ENCODE results near the gene PASK. TPM values are rescaled to one million over a fixed set of nuclear protein-coding genes. Genes with fewer than 3 reads are reported as not detected.

PASK gene
- total RNA-seq, 4 donors from 2014 or later: 1.6 to 6.5 (median 4.4) TPM

GRCh38 chr2:241110607-241111439 lies 38.4 kb downstream of the PASK start:
- ATAC-seq: no peak
- Histone ChIP-seq H3K27me3 (no peaks in the 10 kb centered on the region), H3K4me3 (no peak overlapping the region), H3K9me3 (no peaks in the 10 kb centered on the region), H3K27ac (no peak overlapping the region), H3K4me1 (no peaks in the 10 kb centered on the region), H3K36me3 (no peaks in the 10 kb centered on the region)
- TF ChIP-seq POLR2AphosphoS5 (IDR thresholded peaks at IDR 0.05): no peak
- no peak for TF ChIP-seq CTCF (IDR thresholded peaks at IDR 0.05)
- TF ChIP-seq POLR2A (IDR thresholded peaks at IDR 0.05): no peak
- TF ChIP-seq EP300 (IDR thresholded peaks at IDR 0.05): no peak
- WGBS, 2 donors (ENCODE audit: low coverage in 1 of 2): 100% methylated on average over 4 of the region's 19 CpGs; no CpG with 5 or more reads in 1 of the 2 donors

GRCh38 chr2:241110089-241110606 lies 39.1 kb downstream of the PASK start:
- Histone ChIP-seq H3K4me3 (no peak overlapping the region), H3K36me3 (no peaks in the 10 kb centered on the region), H3K9me3 (no peaks in the 10 kb centered on the region), H3K27me3 (no peaks in the 10 kb centered on the region), H3K27ac (no peak overlapping the region), H3K4me1 (no peaks in the 10 kb centered on the region)
- ATAC-seq: no peak
- 65 to 90% methylated on average over 4 to 6 of the region's 9 CpGs for WGBS, 2 donors (ENCODE audit: low coverage in 1 of 2)
- TF ChIP-seq POLR2AphosphoS5 (IDR thresholded peaks at IDR 0.05): no peak
- no peak for TF ChIP-seq CTCF (IDR thresholded peaks at IDR 0.05)
- no peak for TF ChIP-seq EP300 (IDR thresholded peaks at IDR 0.05)
- no peak for TF ChIP-seq POLR2A (IDR thresholded peaks at IDR 0.05)

GRCh38 chr2:241109210-241110088 lies 39.8 kb downstream of the PASK start:
- no peak overlapping the region for H3K4me3 ChIP-seq
- ATAC-seq: no peak
- TF ChIP-seq EP300 (IDR thresholded peaks at IDR 0.05): no peak
- no peak for TF ChIP-seq POLR2AphosphoS5 (IDR thresholded peaks at IDR 0.05)
- no peak overlapping the region for H3K27ac ChIP-seq
- H3K9me3 ChIP-seq: no peaks in the 10 kb centered on the region
- no peaks in the 10 kb centered on the region for H3K4me1 ChIP-seq
- WGBS, 2 donors (ENCODE audit: low coverage in 1 of 2): 86% methylated on average over 9 of the region's 14 CpGs; no CpG with 5 or more reads in 1 of the 2 donors
- no peaks in the 10 kb centered on the region for H3K36me3 ChIP-seq
- H3K27me3 ChIP-seq: no peaks in the 10 kb centered on the region

GRCh38 chr2:241108271-241109209 lies 40.7 kb downstream of the PASK start:
- no peaks in the 10 kb centered on the region for H3K9me3 ChIP-seq
- no peaks in the 10 kb centered on the region for H3K36me3 ChIP-seq
- H3K27me3 ChIP-seq: no peaks in the 10 kb centered on the region
- peaks cover 0 to 2% (median 0%) of the 10 kb centered on the region in 3 donors for H3K4me1 ChIP-seq
- no peak for TF ChIP-seq POLR2AphosphoS5 (IDR thresholded peaks at IDR 0.05)
- no peak for TF ChIP-seq EP300 (IDR thresholded peaks at IDR 0.05)
- no peak for TF ChIP-seq POLR2A (IDR thresholded peaks at IDR 0.05)
- TF ChIP-seq CTCF (IDR thresholded peaks at IDR 0.05): no peak
- H3K4me3 ChIP-seq: no peak overlapping the region
- no peak for ATAC-seq
- H3K27ac ChIP-seq: no peak overlapping the region
- WGBS, 2 donors (ENCODE audit: low coverage in 1 of 2): 84 to 90% methylated on average over 9 to 27 of the region's 35 CpGs

Measured in gastroesophageal sphincter (tissue), 4 donors.